ENCODE measurements around the gene PELO.

Gene PELO

DNA sequence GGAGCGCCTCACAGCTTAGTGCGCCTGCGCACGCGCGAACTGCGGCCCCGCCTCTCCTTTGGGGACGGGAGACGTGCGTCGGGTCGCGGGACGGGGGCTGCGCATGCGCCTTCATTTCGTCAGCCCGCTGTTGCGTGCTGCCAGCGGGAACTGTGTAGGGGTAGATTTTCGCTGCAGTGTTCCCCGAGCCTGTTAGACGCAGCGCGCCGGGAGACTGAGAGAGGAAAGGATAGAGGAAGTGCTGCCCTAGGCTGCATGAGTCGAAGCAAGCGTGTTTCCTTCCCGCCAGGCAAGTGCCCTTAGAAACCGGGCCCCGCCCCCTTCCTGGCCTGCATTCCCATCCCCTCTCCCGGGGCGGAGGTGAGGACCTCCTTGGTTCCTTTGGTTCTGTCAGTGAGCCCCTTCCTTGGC lies 12.3 kb downstream of the PELO start (continued):
- TF ChIP-seq KLF9 (tag by site-specific recombination; IDR thresholded peaks at IDR 0.05; ENCODE audit: low read depth) (peak; percentile 86), ZFP3 (tag by site-specific recombination; IDR thresholded peaks at IDR 0.05; ENCODE audit: low read depth) (no peak), ZNF747 (tag by site-specific recombination; IDR thresholded peaks at IDR 0.05) (no peak), ZNF366 (tag by site-specific recombination; conservative IDR thresholded peaks at IDR 0.05) (peak; percentile 28), ZNF701 (tag by site-specific recombination; IDR thresholded peaks at IDR 0.05) (no peak), TRIM28 (IDR thresholded peaks at IDR 0.05; ENCODE audit: borderline replicate concordance, low read length) (no peak), ZNF629 (tag by site-specific recombination; IDR thresholded peaks at IDR 0.05) (peak; percentile 6; the same call in 1 of the 2 replicates), ZNF571 (tag by site-specific recombination; IDR thresholded peaks at IDR 0.05) (no peak), IKZF3 (tag by site-specific recombination; IDR thresholded peaks at IDR 0.05) (peak; percentile 75), ZNF433 (tag by site-specific recombination; IDR thresholded peaks at IDR 0.05; ENCODE audit: low read depth) (no peak), GLI4 (tag by site-specific recombination; IDR thresholded peaks at IDR 0.05) (no peak), ZNF658 (tag by site-specific recombination; IDR thresholded peaks at IDR 0.05) (no peak), ZNF707 (tag by site-specific recombination; IDR thresholded peaks at IDR 0.05) (no peak), ZNF138 (tag by site-specific recombination; IDR thresholded peaks at IDR 0.05; ENCODE audit: borderline replicate concordance) (no peak), ZNF555 (tag by site-specific recombination; conservative IDR thresholded peaks at IDR 0.05) (no peak), SP3 (tag by site-specific recombination; IDR thresholded peaks at IDR 0.05) (peak; percentile 55; the same call in 1 of the 2 replicates), KLF7 (tag by site-specific recombination; IDR thresholded peaks at IDR 0.05; ENCODE audit: borderline replicate concordance) (no peak), GLIS2 (tag by site-specific recombination; IDR thresholded peaks at IDR 0.05) (peak; percentile 59), ZNF624 (tag by site-specific recombination; IDR thresholded peaks at IDR 0.05) (no peak), ZNF670 (tag by site-specific recombination; IDR thresholded peaks at IDR 0.05; ENCODE audit: low read depth) (no peak), ZNF473 (tag by site-specific recombination; IDR thresholded peaks at IDR 0.05) (no peak), ZNF112 (tag by site-specific recombination; IDR thresholded peaks at IDR 0.05) (no peak), ZNF239 (tag by site-specific recombination; IDR thresholded peaks at IDR 0.05) (no peak), PRDM1 (tag by site-specific recombination; IDR thresholded peaks at IDR 0.05) (no peak; the same call in 1 of the 2 replicates), ZNF341 (tag by site-specific recombination; IDR thresholded peaks at IDR 0.05; ENCODE audit: low read depth) (peak; percentile 56; the same call in 1 of the 2 replicates)
- TF ChIP-seq, protein P1, sequence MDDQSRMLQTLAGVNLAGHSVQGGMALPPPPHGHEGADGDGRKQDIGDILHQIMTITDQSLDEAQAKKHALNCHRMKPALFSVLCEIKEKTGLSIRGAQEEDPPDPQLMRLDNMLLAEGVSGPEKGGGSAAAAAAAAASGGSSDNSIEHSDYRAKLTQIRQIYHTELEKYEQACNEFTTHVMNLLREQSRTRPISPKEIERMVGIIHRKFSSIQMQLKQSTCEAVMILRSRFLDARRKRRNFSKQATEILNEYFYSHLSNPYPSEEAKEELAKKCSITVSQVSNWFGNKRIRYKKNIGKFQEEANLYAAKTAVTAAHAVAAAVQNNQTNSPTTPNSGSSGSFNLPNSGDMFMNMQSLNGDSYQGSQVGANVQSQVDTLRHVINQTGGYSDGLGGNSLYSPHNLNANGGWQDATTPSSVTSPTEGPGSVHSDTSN (CRISPR knock-in tag; IDR thresholded peaks at IDR 0.05): no peak
- TF ChIP-seq, protein P2, sequence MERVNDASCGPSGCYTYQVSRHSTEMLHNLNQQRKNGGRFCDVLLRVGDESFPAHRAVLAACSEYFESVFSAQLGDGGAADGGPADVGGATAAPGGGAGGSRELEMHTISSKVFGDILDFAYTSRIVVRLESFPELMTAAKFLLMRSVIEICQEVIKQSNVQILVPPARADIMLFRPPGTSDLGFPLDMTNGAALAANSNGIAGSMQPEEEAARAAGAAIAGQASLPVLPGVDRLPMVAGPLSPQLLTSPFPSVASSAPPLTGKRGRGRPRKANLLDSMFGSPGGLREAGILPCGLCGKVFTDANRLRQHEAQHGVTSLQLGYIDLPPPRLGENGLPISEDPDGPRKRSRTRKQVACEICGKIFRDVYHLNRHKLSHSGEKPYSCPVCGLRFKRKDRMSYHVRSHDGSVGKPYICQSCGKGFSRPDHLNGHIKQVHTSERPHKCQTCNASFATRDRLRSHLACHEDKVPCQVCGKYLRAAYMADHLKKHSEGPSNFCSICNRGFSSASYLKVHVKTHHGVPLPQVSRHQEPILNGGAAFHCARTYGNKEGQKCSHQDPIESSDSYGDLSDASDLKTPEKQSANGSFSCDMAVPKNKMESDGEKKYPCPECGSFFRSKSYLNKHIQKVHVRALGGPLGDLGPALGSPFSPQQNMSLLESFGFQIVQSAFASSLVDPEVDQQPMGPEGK (tag by site-specific recombination; IDR thresholded peaks at IDR 0.05): peak; percentile 52
- TF ChIP-seq, protein P3, sequence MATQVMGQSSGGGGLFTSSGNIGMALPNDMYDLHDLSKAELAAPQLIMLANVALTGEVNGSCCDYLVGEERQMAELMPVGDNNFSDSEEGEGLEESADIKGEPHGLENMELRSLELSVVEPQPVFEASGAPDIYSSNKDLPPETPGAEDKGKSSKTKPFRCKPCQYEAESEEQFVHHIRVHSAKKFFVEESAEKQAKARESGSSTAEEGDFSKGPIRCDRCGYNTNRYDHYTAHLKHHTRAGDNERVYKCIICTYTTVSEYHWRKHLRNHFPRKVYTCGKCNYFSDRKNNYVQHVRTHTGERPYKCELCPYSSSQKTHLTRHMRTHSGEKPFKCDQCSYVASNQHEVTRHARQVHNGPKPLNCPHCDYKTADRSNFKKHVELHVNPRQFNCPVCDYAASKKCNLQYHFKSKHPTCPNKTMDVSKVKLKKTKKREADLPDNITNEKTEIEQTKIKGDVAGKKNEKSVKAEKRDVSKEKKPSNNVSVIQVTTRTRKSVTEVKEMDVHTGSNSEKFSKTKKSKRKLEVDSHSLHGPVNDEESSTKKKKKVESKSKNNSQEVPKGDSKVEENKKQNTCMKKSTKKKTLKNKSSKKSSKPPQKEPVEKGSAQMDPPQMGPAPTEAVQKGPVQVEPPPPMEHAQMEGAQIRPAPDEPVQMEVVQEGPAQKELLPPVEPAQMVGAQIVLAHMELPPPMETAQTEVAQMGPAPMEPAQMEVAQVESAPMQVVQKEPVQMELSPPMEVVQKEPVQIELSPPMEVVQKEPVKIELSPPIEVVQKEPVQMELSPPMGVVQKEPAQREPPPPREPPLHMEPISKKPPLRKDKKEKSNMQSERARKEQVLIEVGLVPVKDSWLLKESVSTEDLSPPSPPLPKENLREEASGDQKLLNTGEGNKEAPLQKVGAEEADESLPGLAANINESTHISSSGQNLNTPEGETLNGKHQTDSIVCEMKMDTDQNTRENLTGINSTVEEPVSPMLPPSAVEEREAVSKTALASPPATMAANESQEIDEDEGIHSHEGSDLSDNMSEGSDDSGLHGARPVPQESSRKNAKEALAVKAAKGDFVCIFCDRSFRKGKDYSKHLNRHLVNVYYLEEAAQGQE (tag by site-specific recombination; IDR thresholded peaks at IDR 0.05): no peak
- TF ChIP-seq, protein P4, sequence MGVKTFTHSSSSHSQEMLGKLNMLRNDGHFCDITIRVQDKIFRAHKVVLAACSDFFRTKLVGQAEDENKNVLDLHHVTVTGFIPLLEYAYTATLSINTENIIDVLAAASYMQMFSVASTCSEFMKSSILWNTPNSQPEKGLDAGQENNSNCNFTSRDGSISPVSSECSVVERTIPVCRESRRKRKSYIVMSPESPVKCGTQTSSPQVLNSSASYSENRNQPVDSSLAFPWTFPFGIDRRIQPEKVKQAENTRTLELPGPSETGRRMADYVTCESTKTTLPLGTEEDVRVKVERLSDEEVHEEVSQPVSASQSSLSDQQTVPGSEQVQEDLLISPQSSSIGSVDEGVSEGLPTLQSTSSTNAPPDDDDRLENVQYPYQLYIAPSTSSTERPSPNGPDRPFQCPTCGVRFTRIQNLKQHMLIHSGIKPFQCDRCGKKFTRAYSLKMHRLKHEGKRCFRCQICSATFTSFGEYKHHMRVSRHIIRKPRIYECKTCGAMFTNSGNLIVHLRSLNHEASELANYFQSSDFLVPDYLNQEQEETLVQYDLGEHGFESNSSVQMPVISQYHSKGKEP (tag by site-specific recombination; IDR thresholded peaks at IDR 0.05): peak; percentile 83
- TF ChIP-seq, protein P5, sequence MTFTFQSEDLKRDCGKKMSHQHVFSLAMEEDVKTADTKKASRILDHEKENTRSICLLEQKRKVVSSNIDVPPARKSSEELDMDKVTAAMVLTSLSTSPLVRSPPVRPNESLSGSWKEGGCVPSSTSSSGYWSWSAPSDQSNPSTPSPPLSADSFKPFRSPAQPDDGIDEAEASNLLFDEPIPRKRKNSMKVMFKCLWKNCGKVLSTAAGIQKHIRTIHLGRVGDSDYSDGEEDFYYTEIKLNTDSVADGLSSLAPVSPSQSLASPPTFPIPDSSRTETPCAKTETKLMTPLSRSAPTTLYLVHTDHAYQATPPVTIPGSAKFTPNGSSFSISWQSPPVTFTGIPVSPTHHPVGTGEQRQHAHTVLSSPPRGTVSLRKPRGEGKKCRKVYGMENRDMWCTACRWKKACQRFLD (tag by site-specific recombination; IDR thresholded peaks at IDR 0.05): no peak
- TF ChIP-seq, protein P6, sequence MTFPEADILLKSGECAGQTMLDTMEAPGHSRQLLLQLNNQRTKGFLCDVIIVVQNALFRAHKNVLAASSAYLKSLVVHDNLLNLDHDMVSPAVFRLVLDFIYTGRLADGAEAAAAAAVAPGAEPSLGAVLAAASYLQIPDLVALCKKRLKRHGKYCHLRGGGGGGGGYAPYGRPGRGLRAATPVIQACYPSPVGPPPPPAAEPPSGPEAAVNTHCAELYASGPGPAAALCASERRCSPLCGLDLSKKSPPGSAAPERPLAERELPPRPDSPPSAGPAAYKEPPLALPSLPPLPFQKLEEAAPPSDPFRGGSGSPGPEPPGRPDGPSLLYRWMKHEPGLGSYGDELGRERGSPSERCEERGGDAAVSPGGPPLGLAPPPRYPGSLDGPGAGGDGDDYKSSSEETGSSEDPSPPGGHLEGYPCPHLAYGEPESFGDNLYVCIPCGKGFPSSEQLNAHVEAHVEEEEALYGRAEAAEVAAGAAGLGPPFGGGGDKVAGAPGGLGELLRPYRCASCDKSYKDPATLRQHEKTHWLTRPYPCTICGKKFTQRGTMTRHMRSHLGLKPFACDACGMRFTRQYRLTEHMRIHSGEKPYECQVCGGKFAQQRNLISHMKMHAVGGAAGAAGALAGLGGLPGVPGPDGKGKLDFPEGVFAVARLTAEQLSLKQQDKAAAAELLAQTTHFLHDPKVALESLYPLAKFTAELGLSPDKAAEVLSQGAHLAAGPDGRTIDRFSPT (tag by site-specific recombination; IDR thresholded peaks at IDR 0.05): no peak

Data from HEK293 (cell line).